Left ventricle myocardium inferior (tissue), 1 donor: ENCODE results near the gene SMARCA4. TPM values are rescaled to one million over a fixed set of nuclear protein-coding genes. Genes with fewer than 3 reads are reported as not detected.
A peak's percentile ranks its signal among the peaks of the same experiment; 100 is the strongest.

Source experiments
- DNase-seq: peaks from one replicate; pipeline ENCODE4 v3.0.0-alpha.2; 2020
- H3K27ac ChIP-seq: fragments of 200-600 bp; replicated peaks from 2 replicates; pipeline ENCODE4 v1.8.0; 2021
- H3K27me3 ChIP-seq: fragments of 200-600 bp; 2 replicates; pipeline ENCODE4 v1.8.0; 2021; ENCODE audit warnings: low read depth
- H3K36me3 ChIP-seq: fragments of 200-600 bp; 2 replicates; pipeline ENCODE4 v1.8.0; 2021
- H3K4me1 ChIP-seq: fragments of 200-600 bp; 2 replicates; pipeline ENCODE4 v1.8.0; 2021
- H3K4me3 ChIP-seq: fragments of 200-600 bp; 2 replicates; pipeline ENCODE4 v1.8.0; 2021; ENCODE audit warnings: mild to moderate bottlenecking, moderate library complexity
- H3K9me3 ChIP-seq: fragments of 200-600 bp; replicated peaks from 2 replicates; pipeline ENCODE4 v1.8.0; 2021
- intact Hi-C: fragments of 100-400 bp; cut with micrococcal nuclease; formaldehyde crosslinking; loops from one replicate; pipeline ENCODE4 v1.11.0; 2022
- total RNA-seq: library from RNA; stranded (reverse); fragmentation: NEBNext Ultra II Directional; extraction: Animal tissue kit (Norgen Biotek cat#: 25700); gene quantifications from one replicate; pipeline ENCODE4 v1.2.1, GENCODE V29; 2021
- TF ChIP-seq, protein P1 (sequence below): fragments of 200-600 bp; IDR thresholded peaks from 2 replicates; pipeline ENCODE4 v1.8.0; 2021; ENCODE audit warnings: antibody characterized with exemption, mild to moderate bottlenecking, borderline replicate concordance
- donor health status: DM: no; HTN: yes; CAD: no; lungs with severe emphysema.

SMARCA4 gene
- total RNA-seq, 1 donor from 2014 or later = 38.8 TPM

DNA sequence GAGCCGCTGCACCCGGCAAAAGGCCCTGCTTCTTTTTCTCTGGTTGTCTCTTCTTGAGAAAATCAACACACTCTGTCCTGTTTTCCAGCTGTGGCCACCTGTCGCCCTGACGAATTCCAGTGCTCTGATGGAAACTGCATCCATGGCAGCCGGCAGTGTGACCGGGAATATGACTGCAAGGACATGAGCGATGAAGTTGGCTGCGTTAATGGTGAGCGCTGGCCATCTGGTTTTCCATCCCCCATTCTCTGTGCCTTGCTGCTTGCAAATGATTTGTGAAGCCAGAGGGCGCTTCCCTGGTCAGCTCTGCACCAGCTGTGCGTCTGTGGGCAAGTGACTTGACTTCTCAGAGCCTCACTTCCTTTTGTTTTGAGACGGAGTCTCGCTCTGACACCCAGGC, 145.6 kb downstream of the SMARCA4 start:
- H3K4me1 ChIP-seq = no peaks in the 10 kb centered on the region
- H3K27ac ChIP-seq = peak overlapping the region; percentile 48
- TF ChIP-seq, protein P1, sequence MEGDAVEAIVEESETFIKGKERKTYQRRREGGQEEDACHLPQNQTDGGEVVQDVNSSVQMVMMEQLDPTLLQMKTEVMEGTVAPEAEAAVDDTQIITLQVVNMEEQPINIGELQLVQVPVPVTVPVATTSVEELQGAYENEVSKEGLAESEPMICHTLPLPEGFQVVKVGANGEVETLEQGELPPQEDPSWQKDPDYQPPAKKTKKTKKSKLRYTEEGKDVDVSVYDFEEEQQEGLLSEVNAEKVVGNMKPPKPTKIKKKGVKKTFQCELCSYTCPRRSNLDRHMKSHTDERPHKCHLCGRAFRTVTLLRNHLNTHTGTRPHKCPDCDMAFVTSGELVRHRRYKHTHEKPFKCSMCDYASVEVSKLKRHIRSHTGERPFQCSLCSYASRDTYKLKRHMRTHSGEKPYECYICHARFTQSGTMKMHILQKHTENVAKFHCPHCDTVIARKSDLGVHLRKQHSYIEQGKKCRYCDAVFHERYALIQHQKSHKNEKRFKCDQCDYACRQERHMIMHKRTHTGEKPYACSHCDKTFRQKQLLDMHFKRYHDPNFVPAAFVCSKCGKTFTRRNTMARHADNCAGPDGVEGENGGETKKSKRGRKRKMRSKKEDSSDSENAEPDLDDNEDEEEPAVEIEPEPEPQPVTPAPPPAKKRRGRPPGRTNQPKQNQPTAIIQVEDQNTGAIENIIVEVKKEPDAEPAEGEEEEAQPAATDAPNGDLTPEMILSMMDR = peak; percentile 11

DNA sequence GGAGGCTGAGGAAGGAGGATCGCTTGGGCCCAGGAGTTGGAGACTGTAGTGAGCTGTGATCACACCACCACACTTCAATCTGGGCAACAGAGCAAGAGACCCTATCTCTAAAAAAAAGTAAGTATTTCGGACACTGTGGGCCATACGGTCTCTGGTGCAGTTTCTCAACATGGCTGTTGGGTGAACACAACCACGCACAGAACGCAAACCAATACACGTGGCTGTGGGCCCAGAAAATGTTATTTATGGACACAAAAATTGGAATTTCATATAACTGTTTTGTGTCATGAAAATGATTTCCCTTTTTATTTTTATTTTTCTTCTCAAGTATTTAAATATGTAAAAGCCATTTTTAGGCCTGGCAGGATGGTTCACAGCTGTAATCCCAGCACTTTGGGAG, 147.9 kb downstream of the SMARCA4 start:
- H3K36me3 ChIP-seq = peaks cover 97% of the 10 kb centered on the region

More for the DNA sequence above, 145.6 kb downstream of the SMARCA4 start:
- peak; percentile 80 for DNase-seq
- H3K36me3 ChIP-seq = peaks cover 97% of the 10 kb centered on the region
- H3K9me3 ChIP-seq = no peaks in the 10 kb centered on the region
- intact Hi-C loops = no loop called here
- no peak overlapping the region for H3K4me3 ChIP-seq
- H3K27me3 ChIP-seq = no peaks in the 10 kb centered on the region

DNA sequence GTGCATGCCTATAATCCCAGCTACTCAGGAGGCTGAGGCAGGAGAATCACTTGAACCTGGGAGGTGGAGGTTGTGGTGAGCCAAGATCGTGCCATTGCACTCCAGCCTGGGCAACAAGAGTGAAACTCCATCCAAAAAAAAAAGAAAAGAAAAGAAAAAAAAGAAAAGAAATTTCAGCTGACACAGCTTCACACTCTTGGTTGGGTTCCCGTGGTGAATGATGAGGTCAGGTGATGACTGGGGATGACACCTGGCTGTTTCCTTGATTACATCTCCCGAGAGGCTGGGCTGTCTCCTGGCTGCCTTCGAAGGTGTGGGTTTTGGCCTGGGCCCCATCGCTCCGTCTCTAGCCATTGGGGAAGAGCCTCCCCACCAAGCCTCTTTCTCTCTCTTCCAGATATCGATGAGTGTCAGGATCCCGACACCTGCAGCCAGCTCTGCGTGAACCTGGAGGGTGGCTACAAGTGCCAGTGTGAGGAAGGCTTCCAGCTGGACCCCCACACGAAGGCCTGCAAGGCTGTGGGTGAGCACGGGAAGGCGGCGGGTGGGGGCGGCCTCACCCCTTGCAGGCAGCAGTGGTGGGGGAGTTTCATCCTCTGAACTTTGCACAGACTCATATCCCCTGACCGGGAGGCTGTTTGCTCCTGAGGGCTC, 150.4 kb downstream of the SMARCA4 start:
- TF ChIP-seq, protein P1 = no peak
- no peak for DNase-seq
- Histone ChIP-seq H3K4me3 (no peak overlapping the region), H3K9me3 (no peaks in the 10 kb centered on the region), H3K36me3 (peaks cover 97% of the 10 kb centered on the region), H3K4me1 (no peaks in the 10 kb centered on the region), H3K27ac (no peak overlapping the region), H3K27me3 (no peaks in the 10 kb centered on the region)
- intact Hi-C loops = no loop called here

More for the DNA sequence above, 147.9 kb downstream of the SMARCA4 start:
- no peak overlapping the region for H3K4me3 ChIP-seq
- no peaks in the 10 kb centered on the region for H3K4me1 ChIP-seq
- TF ChIP-seq, protein P1 = no peak
- DNase-seq = no peak
- intact Hi-C loops = no loop called here
- no peaks in the 10 kb centered on the region for H3K27me3 ChIP-seq
- no peak overlapping the region for H3K27ac ChIP-seq
- no peaks in the 10 kb centered on the region for H3K9me3 ChIP-seq

DNA sequence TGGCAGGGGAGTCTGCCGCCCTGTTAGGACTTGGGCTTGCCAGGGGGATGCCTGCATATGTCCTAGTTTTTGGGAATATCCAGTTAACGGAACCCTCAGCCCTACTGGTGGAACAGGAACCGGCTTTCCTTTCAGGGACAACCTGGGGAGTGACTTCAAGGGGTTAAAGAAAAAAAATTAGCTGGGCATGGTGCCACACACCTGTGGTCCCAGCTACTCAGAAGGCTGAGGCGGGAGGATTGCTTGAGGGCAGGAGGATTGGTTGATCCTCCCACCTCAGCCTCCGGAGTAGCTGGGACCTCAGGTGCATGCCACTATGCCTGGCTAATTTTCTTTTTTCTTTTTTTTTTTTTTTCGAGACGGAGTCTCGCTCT, 150.9 kb downstream of the SMARCA4 start:
- Histone ChIP-seq H3K4me3 (no peak overlapping the region), H3K27ac (no peak overlapping the region), H3K36me3 (peaks cover 97% of the 10 kb centered on the region), H3K27me3 (no peaks in the 10 kb centered on the region), H3K4me1 (no peaks in the 10 kb centered on the region), H3K9me3 (no peaks in the 10 kb centered on the region)
- intact Hi-C loops = no loop called here
- no peak for DNase-seq
- TF ChIP-seq, protein P1 = no peak

Other genes with a start within 250 kb of the SMARCA4 start
- 156 TPM for gene DNM2, start 243.0 kb upstream of the SMARCA4 start, total RNA-seq
- 32.9 TPM for gene TMED1, start 124.8 kb upstream of the SMARCA4 start, total RNA-seq
- 0.47 TPM for gene C19orf38, start 112.6 kb upstream of the SMARCA4 start, total RNA-seq
- gene CARM1, start 89.5 kb upstream of the SMARCA4 start, total RNA-seq = 27.2 TPM
- gene YIPF2, start 32.4 kb upstream of the SMARCA4 start, total RNA-seq = 13.1 TPM
- gene TIMM29, start 32.2 kb upstream of the SMARCA4 start, total RNA-seq = 12.4 TPM
- gene LDLR, start 128.4 kb downstream of the SMARCA4 start, total RNA-seq = 8.2 TPM
- gene SPC24, start 194.8 kb downstream of the SMARCA4 start, total RNA-seq = 3.9 TPM
- gene KANK2, start 236.5 kb downstream of the SMARCA4 start, total RNA-seq = 326 TPM